NCI-H748 (cell line): Measurements from ENCODE around the gene NEDD4L.
A peak's percentile ranks its signal among the peaks of the same experiment; 100 is the strongest.

Experiments
- DNase-seq: peaks from one replicate; lab custom pipeline; 2025; ENCODE audit not compliant: unreplicated experiment; lab: John Stamatoyannopoulos, UW

Gene NEDD4L

DNA sequence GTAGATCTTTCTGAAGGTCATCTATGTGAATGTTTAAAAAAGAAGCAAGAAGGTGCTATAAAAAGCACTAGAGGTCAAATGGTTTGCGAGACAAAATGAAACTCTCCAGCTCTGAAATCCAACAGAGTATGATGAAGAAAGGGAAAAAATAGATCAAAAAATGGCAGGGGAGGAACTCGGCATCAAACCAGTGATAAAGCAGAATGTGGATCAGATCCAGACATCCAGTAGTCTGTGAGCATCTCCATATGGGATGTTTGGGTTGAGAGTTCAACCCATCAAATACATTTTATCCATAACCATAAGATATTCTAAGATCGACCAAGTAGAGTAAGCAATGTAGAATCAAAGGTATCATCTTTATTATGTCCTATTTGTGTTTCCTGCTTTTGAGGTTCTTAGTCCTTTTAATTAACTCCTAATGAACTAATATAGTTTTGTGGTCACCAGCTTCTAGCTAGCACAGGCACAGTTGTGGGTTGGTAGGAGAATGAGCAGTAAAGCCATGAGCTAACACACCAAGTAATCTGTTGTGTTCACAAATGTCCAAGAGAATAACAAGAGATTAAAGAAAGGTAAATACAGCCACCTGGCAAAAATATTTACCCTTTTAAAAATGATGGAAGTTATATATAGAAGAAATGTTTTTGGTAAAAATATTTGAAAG lies 160.9 kb downstream of the NEDD4L start:
- DNase-seq: no peak

DNA sequence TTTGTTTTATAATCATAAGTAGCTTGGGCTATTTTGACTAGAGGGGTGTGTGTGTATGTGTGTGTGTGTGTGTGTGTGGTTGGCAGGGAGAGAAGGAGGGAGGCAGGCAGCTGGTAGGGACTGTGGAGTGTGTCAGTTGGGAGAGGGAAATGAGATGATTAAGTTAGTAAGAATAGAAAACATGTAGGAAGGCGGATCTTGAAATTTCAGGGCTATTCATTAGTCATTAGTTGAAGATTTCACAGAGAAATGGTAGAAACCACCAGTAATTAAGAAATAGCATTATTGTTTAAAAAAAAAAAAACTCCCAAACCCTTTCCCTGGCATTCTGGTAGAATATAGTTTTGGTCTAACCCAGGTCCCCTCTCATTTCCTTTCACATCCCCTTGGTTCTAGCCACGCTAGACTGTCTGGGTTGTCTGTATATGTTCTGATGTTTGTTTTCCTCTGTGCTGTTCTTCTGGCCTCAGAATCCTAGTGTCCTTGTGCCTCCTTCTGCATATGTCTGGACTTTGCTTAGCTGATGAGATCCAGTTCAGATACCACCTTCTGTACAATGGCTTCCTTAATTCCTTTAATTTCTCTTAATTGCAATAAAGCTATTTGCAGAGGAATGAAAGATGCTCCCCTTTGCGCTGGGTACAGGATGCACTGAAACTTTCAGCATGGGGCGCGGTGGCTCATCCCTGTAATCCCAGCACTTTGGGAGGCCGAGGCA lies 161.6 kb downstream of the NEDD4L start:
- DNase-seq: peak; percentile 38

DNA sequence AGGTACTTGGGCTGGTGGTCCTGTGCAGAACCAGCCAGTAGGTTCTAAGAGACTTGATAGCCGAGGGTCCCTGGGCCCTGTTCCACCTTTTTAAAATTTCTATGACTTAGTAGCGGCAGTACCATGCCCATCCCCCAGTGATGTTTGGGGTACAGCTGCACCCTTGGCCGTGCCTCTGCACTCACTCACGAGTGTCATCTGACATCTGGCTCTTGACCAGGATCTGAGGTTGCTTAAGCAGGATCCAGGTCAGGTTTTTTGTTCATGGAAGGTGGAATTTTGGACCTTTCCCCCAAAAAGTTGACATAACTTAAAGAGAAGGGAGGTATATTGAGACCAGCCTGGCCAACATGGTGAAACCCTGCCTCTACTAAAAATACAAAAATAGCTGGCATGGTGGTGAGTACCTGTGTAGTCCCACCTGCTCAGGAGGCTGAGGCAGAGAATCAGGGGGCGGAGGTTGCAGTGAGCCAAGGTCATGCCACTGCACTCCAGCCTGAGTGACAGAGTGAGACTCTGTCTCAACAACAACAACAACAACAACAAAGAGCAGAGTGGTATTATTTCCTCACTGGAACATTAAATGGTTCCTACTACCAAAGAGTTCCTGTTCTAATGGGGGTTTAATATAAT lies 163.6 kb downstream of the NEDD4L start:
- no peak for DNase-seq

DNA sequence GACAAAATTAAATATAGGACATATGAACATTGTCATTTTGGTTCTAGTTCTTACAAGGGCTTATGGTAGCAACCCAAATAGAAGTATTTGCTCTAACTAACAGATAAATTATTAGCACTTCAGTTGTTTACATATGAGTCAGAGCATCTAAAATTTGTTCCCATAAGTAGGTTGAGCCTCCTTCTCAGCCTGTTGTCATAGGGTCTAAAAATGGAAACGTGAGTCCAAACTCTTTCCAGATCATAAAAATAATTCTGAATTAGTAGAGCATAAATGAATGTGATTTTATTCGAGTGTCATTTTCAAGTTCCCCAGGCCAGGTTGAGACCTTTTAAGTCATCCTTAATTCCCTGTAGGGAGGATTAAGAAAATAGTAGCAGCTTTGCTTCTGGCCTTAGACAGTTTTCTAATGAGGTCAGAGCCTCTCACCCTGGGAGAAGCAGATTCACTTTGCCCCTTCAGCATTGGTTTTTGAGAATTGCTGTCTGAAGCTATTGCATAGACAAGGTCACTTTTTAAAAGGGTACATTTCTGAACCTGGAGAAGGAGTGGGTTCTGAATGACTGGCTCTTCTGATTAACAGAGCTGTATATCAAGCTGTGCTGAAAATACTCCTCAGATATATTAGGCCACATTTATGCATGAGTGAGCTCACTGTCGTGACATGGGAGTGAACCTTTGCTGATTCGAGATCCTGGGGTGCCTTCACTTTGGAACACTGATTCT lies 164.3 kb downstream of the NEDD4L start:
- DNase-seq: no peak

DNA sequence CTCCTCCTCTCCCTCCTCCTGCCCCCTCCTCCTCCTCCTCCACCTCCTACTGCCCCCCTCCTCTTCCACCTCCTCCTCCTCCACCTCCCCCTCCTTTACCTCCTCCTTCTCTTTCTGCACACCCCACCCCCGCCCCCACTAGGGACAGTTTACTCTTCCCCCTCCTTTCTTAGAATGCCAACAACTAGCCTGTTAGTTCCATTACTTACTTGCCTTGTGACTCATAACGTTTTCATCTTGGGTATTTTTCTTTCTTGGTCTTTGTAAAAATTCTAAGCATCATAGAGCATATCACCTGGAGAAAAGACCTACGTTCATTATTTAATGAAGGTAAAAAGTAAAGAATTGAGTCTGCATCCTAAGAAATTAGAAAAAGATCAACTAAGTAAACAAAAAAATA lies 165.3 kb downstream of the NEDD4L start:
- no peak for DNase-seq

DNA sequence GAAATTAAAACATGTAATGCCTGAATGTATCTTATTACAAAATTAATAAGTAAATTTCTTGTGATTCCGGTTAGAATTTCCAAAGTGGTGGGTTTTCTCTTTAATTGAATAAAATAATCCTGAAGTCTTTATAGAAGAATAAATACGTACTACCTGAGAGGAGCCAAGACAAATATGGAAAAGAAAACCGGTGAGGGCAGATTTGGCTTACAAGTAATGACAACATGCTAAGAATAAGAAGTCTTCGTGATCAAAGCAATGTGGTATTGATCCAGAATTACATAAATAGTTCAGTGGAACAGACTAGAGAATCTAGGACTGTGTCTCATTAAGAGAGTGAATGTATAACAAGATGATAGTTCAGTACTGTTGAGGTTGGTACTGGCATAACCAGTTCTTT lies 167.5 kb downstream of the NEDD4L start:
- DNase-seq: no peak

DNA sequence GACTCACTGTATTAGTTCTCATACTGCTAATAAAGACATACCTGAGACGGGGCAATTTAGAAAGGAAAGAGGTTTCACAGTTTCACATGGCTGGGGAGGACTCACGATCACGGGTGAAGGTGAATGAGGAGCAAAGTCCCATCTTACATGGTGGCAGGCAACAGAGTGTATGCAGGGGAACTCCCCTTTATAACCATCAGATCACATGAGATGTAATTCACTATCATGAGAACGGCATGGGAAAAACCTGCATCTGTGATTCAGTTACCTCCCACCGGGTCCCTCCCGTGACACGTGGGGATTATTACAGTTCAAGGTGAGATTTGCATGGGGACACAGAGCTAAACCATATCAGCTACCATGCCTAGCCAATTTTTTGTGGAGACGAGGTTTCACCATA lies 168.2 kb downstream of the NEDD4L start:
- no peak for DNase-seq

DNA sequence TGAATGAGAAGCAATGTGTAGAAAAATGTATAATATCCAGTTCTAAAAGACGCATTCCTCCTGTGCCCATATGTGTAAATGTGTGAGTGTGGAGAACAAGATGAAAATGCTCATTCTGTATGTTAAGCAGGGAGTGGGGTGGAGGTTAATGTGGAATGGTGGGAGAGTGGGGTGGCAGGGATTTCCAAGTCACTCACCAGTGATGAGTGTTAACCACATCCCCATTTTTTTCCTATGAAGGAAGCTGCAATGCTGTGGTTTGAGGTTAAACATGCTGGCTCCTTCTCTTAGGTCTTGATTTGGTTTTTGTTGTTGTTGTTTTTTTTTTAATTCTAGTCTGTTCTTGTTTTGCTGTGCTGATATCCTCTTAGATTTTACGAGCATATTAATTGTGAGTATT lies 169.4 kb downstream of the NEDD4L start:
- no peak for DNase-seq

DNA sequence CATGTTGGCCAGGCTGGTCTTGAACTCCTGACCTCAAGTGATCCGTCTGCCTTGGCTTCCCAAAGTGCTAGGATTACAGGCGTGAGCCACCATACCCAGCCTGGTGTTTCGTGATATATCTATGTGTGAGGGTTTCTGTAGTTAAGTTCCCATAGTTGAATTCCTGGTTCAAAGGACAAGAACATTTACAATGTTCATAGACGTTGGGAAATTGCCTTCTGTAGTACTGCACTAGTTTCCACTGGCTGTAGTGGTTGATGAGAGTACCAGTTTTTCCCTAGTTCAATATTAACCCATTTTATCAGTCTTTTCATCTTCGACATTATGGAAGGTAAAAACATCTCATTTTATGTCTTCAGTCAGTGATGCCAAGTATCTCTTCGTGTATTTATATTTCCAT lies 171.0 kb downstream of the NEDD4L start:
- DNase-seq: no peak

DNA sequence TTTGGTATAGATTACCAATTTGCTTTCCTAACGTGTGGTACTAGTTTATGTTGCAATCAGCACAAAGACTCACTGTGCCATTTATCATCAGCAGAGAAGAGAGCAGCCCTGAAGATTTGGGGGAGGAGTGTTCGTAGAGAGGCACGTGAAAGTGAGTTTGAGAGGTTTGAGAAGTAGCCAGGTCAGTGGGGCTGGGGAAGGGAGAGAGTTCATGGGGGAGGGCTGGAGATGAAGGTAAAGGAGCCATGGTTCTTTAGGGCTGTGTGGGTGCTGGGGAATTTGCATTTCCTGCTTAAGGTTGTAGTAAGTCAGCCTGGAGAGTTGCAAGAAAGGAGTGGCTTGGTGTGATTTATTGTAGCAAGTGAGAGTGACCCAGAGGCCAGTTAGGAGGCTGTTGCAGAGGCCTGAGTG lies 172.1 kb downstream of the NEDD4L start:
- DNase-seq: no peak

DNA sequence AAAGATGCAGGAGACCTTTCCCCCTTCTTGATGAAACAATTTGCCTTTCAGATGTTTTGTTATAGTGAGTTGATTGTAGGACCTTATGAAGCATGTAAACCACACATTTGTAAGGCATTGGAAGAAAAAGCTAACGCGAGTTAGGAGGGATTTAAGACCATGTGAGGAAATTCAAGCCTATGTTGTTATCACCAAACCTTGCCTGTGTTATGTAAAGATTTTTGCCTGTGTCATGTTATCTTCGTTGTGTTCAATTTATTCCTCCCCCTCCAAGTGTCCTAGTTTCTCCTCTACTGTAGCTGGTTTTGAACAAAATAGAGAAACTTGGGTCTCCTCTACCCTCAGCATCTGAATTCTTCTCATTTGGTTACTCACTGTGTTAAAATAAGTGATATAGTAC lies 173.0 kb downstream of the NEDD4L start:
- DNase-seq: no peak

DNA sequence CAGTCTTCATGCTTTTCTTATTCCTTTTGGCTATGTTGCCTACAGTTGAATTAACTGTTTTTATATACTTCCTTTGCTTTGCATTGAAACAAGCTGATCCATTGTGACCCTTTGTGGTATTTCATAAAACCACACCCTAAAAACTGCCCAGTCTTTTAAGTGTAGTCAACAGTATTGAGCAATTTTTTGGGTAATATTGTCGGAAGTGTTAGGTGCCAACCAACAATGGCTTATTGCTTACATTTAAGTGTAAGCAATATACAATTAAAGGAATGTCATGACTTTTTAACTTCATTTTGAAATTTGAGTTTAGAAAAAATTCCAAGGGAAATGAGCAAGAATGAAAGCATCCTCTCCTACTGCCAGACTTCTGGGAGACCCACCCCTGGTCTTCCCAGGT lies 174.1 kb downstream of the NEDD4L start:
- no peak for DNase-seq

DNA sequence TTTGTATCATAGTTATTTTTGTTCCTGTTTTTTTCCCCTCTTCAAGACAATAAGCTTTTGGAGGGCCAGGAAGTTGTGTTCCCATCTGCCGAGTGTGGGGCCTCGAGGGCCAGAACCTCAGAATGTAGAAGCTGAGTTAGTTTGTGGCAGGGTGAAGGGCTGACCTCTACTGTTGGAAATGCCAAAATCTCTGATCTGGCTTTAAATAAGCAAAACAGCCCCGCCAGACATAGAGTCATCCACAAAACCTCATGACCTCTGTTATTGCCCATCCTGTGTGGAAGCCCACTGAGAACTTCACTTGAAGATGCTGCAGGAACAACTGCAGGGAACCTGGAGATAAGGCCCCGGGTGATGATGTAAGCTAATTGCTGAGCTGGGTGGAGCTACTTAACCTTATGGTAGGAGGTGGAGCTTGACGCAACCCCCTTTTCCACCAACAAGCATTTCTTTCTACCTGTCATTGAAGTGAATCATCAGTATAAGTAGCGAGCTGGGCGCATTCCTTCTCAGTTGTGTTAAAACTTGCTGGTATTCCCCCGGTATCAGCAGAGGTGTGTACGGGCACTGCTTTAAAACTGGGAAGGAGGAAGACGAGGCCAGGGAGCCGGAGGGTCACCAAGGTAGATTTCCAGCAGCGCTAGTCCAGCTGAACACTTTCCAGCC lies 177.2 kb downstream of the NEDD4L start:
- DNase-seq: no peak

DNA sequence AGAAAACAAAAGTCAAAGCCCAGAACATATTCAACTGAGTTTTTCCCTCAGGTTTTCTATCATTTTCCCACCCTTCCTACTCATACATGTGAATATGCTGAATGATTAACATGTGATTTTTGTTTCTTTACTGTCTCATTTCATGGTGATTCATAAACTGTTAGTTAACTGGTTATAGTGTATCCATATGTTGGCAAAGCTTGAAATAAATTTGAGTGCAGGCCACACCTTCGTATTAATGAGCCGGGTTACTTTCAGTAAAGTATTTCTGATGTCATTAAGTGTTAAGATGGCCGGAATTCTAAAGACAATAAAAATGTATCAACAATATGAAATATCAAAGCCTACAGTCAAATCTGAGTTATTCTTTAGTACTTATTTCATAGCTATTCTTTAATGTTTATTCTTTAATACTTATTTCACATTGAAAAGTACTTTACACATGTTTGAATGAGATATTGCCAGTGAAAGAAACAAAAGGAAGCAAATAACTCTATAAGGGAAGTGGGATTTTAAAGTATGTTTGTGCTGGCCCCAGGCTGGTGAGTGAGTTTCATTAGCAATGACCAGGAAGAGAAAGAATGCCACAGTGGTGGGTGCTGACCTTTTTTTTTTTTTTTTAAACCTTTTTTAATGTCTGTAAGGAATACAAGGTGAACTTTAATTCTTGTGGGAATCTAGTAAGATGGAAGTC lies 178.6 kb downstream of the NEDD4L start:
- no peak for DNase-seq

DNA sequence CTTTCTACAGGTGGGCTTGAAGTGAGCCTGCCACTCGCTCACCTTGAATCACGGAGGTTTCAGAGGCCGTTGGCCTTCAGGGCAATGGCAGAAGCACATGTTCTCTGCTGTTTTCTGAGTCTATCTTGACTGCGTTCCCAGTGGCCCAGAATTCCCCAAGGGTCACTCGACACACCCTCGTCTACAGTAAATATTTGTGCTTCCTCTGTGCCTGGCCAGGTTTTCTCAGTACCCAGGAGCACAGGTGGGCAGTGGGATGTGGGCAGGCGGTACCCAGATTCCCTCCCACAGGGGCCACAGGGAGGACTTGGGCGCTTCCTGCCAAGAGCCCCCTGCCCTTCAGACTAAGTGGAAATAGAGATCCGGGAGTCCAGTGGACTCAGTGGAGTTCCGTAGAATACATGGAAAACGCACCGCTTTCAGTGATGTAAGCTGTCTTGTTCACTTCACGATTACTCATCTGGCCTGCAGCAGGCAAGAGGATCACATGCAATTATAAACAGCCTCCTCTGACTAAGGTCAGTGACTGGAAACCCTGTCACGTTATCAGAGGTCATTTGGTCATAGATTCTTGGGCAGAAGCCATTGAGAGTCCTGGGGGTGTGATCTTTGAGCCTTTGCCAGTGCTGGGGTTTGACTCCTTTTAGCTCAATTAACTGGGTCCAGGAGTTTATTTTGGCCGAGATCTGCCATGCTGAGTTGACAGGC lies 179.8 kb downstream of the NEDD4L start:
- peak; percentile 79 for DNase-seq

DNA sequence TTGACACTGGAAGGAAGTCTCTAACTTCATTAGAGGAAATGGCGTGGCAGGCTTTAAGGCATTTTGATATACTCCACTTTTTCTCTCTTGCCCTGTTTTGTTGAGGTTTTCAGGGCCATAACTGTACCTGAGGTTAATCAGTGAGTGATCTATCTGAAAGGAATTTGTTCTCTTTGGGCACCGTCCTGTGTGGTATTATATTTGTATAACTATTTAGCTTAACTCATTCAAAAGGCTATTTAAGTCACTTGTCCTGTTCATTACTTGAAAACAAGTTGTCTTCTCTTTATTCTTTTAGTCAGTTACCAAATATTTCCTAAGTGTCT lies 180.4 kb downstream of the NEDD4L start:
- DNase-seq: no peak

DNA sequence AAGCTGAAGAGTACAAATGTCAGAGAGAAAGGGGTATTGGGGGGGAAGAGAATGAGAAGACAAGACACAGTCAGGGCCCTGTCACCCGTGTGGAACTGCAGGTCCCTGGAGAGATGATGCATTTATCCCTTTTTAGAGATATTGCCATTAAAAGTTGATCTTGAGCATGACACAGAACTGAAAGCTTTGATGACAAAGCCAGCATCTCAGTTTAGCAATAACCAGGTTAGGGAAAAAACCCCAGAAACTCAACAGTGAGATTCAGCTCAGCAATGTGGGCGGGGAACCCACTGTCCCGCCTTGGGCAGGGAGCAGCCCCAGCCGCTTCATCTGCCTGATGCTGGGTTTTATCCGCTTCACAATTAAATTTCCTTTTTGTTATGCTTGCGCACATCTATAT lies 181.1 kb downstream of the NEDD4L start:
- no peak for DNase-seq

DNA sequence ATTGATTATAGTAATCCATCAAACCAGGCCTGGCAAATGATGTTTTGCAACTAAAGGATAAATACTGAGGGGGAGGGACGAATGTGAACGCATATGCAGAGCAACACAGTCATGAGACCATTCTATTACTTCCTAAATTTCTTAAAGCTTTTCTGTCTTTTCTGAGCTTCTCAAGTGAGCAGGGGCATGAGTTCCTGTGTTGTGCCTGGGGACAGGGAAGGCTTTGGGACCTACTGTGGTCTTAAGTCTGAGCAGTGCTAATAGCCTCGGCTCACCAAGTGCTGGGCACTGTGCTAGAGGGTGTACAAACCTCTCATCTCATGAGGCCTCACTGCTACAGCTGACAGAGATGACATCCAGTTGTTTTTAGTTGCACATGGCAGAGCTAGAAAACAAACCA lies 182.4 kb downstream of the NEDD4L start:
- DNase-seq: no peak

DNA sequence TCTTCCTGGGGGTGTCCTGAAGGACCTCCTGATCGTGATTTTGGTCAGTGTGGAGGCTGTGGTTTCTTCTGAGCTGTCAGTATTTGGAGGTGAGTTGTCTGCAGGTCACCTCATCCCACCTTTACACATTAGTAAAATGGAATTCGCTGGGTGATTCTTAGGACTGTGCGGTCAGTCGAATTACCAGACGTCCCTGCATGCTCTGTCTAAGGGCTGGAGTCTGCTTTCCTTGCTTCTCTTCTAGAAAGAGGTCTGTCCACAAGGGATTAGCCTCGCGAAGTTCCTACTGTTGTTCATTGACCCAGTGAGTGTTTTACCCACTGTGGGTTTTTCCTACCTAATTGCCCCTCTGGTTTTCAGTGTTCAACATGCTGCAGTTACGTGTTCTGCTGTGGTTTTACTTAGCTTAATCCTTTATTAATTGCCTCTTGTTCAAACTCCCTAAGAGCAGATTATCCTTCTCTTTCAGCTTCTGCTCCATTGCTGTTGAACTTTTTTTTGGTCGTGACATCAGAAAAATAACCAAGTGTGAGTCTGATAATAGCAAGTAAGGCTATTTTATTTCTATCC lies 183.4 kb downstream of the NEDD4L start:
- no peak for DNase-seq

DNA sequence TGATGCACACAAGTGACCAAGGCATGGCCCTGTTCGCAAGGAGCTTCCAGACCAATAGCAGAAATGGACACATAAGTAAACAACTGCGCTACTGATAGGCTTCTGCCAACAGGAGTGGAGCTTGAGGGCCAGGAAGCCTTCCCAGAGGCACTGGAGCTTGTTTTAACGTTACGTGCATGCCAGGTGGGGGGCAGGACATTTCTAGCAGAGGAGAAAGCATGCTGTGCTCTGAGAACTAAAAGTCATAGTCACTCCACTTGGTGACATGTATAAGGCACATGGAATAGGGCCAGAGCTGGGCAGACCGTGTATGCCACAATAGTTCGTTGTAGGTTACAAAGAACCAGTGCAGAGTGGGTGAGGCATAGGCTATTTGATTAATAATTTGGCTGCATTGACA lies 184.2 kb downstream of the NEDD4L start:
- DNase-seq: no peak
